ENCODE results near the gene ALDH8A1. TPM values are rescaled to one million over a fixed set of nuclear protein-coding genes. Genes with fewer than 3 reads are reported as not detected.

ALDH8A1 gene
- total RNA-seq, 2 donors from 2014 or later, result 1.0 to 1.1 TPM

DNA sequence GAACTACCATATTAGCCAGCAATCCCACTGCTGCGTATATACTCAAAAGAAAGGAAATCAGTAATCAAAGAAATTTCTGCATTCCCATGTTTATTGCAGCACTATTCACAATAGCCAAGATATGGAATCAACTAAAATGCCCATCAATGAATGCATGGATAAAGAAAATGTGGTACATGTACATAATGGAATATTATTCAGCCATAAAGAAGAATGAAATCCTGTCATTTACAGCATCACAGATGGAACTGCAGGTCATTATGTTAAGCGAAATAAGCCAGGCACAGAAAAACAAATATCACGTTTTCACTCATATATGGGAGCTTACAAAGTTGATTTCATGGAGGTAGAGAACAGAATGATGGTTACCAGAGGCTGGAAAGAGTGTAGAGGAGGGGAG, 65.1 kb downstream of the ALDH8A1 start:
- no peak for DNase-seq (ENCODE audit: low spot score)
- intact Hi-C loops (cut with DNase I), result loop anchor here (5.0 to 10.0 kb wide), 2 partner anchors 60 to 727 kb away; no protein-coding TSS in a partner anchor

DNA sequence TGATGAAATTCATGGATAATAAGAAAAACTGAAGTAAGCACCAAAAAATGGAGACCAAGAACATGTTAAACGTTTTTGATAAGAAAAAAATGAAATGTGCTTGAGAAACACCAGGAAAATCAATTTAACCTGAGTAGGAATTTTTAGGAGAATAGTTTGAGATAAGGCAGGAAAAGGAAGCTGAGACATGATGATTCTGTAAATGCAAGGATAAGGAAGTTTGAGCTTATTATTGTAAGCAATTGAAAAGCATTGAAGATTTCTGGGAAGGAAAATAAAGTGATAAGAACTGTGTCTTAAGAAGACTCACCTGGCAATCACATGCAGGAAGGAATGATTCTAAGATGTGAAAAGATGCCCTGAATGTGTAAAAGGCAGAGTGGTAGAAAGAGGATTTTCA, 66.6 kb downstream of the ALDH8A1 start:
- intact Hi-C loops (cut with DNase I), result loop anchor here (5.0 to 10.0 kb wide), 2 partner anchors 59 to 726 kb away; no protein-coding TSS in a partner anchor
- no peak for DNase-seq (ENCODE audit: low spot score)

DNA sequence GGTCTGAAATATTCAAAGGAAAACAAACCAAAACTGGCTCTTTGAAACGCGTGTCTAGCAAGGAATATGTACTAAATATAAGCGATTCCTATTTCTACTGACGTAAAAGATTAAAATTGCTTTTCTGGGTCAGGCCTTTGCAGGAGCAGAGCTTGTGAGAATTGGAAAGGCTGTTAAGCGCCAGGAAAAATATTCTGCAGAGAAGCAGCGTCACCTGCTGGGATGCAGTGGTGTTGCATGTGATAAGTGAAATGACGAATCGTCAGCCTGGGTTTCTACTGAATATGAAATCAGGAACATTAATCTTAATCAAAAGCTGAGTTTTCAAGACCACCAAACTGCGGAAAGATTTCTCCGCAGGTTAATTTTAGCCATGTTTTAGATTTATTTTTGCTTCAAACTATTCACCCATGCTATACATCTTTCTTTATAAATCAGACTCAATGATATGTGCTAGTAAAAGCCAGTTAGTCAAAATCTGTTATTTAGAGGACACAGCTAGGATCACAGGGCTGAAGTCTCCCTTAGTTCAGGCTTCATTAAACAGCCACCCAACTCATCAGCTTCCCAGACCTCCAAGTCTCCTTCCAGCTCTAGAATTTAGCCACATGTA, 67.4 kb downstream of the ALDH8A1 start:
- intact Hi-C loops (cut with DNase I), result loop anchor here (5.0 to 10.0 kb wide), 2 partner anchors 58 to 725 kb away; no protein-coding TSS in a partner anchor
- peak; percentile 87 for DNase-seq (ENCODE audit: low spot score)

DNA sequence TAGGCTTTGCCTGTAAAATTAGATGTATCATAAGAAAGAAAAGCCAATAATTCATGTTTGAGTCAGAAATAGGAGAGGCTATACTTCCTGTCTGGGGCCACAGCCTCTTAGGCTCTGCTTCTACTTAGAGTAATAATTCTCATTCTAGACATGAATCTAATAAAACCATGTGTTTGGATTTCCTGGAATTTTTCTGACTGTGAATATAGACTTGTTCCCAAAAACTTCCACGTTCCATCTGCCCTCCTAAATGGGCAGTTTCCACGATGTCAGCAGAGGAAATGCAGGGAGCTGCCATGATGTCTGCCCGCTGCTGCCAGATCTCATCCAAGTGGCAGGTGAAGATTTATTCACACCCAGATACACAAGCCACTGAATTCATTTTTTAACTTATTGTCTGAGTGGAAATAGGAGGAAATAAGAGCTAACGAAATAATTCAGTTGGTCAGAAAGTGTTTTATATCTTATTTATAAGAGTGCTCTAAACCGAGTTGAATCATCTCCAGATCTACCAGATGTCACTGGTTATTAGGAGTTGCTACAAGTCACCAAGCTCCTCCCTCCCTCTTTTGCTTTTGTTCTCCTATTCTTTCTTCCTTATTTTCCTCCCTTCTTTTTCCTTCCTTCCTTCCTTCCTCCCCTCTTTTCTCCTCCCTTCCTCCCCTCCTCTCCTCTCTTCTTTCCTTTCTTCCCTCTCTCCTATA, 69.3 kb downstream of the ALDH8A1 start:
- no peak for DNase-seq (ENCODE audit: low spot score)
- intact Hi-C loops (cut with DNase I), result loop anchor here (5.0 to 10.0 kb wide), 2 partner anchors 56 to 723 kb away; no protein-coding TSS in a partner anchor

DNA sequence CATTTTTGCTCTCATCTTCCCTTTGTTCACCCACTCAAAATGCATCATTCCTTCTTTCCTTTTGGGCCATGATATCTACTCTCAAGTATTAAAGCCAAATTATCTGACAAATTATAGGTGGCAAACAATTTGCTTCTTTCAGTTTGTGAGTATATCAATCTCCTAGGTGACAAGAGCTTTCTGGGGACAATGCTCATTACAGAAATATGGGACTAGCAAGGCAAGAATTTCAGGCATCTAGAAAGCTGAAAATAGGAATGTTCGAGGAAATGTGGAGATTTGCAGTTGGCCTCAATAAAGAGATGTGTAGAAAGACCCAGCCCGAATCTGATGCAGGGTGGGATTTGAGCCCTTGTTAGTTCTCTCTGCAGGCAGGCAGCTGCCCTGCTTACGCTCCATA, 71.8 kb downstream of the ALDH8A1 start:
- intact Hi-C loops (cut with DNase I), result no loop called here
- no peak for DNase-seq (ENCODE audit: low spot score)

DNA sequence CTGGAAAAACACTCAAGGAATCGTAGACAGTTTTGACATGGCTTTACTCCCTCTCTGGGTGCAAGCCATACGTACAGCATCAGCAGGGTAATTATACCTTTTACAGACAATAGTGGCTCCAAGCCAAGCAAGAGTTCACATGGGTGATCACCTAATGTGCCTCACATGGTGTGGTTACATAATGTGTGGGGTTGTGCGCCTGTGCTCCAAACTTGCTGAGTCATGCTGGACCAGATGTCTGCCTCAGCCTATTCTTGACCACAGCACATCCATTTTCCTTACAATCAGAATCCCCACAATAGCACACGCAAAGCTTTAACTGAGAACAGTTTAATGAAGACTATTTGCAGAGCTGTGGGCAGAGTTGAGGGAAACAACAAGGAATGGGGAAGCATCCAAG, 74.5 kb downstream of the ALDH8A1 start:
- no peak for DNase-seq (ENCODE audit: low spot score)
- intact Hi-C loops (cut with DNase I), result no loop called here

DNA sequence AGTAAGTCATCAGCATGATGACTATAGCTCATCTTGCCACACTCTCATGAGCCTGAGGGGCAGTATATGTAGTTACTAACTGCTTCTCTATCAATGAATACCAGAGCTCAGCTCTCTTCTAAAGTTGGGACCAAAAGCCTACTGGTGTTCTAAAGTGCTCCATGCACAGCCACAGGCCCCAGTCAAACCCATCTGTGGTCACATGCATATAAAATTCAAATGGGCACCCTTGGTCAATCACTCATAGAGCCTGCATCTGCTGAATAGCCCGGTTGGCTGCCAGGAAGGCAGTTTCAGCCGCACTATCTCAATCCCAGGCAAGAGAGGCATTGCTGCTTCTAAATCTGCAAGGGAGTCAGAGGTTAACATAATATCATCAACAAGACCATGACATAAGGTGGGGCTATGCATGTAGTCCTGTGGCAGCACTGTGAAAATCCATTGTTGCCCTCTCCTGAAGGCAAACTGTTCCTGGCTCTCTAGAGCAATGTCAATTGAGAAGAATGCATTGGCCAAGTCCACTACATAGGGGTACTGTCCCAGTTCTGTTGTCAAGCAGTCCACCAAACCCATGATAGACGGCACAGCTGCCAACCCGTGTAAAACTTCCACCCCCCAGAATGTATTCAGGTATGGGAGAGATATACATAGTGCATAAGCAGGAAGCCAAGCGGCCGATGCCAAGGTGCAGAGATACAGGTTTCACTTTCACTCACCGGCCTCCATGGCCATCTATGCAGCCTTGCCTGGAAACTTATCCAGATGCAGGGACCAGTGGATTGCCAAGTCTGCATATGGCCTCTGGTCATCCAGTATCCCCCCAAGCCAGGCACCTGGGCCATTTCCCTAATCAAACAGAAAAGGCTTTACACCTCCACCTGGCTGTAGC, 76.2 kb downstream of the ALDH8A1 start:
- no peak for DNase-seq (ENCODE audit: low spot score)
- intact Hi-C loops (cut with DNase I), result no loop called here

DNA sequence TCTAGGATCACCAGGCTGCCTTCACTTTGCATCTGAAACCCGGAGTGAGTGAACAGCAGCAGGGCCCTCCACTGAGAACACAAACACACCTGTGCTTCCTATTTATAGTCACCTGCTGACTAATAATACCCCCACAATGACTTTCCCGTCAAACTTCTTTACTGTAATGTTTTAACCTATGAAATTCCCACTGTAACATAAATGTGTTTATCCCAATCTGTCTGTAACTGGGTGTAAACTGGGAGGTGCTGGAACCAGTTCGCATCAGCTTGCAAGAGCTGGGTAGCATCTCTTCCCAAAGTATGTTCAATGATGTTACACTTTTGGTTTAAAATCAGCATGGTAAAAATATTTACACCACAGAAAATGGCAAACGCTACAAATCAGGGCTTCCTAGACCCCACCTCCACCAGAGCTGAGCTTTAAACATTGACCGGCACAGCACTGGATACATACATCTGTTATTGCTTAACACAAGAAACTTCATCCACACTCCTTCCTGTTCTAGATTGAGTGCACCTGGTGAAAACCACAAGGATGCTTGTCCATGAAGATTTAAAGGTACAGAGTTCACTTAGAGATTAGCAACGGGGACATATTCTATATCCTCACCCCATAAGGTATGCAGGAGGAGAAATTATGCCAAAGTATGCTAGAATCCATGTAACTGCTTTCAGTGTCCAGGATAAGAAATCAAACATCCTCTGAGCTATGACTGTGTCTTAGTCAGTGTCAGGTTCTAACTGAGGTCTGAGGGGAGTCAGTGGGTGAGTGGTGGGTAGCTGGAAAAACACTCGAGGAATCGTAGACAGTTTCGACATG, 79.0 kb downstream of the ALDH8A1 start:
- intact Hi-C loops (cut with DNase I), result loop anchor here in 1 of 2 donors (1.0 kb wide), 1 partner anchor 16 kb away; no protein-coding TSS in a partner anchor
- DNase-seq (ENCODE audit: low spot score), result no peak

DNA sequence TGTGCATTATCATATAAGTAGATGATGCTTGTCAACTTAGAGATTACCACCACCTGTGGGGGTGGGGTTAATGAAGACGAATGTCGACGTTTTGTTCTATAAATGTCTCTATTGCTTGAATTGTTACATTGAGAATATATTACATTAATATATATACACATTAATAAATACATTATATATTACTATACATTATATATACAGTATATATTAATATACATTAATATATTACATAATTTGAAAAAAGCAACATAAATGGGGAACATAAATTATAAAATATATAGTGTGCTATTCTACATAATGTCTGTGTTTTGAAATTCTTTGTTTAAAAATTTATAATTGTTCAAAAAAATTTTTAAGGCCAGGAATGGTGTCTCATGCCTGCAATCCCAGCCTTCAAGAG, 81.1 kb downstream of the ALDH8A1 start:
- DNase-seq (ENCODE audit: low spot score), result no peak
- intact Hi-C loops (cut with DNase I), result no loop called here

Small RNAs within 50 kb of the gene (microRNA-seq; reads per million reads assigned to microRNA genes)
- gene MIR3662 (ENCODE audit: borderline microRNAs expressed in 2 of 2), result 0 reads per million in 2 donors

Other genes starting within 250 kb of the ALDH8A1 start
- gene HBS1L, start 104.7 kb upstream of the ALDH8A1 start, total RNA-seq, result 10 to 100 TPM; 62.9 to 66.5 TPM
- under 1 TPM; 0.23 to 0.29 TPM for gene MYB, start 231.2 kb upstream of the ALDH8A1 start, total RNA-seq